H1 (cell line): ENCODE results near the gene STX4. TPM values are rescaled to one million over a fixed set of nuclear protein-coding genes. Genes with fewer than 3 reads are reported as not detected.

Source experiments
- CTCF ChIA-PET: fragments of 300-600 bp; sonication (Branson Sonifier 250); formaldehyde crosslinking; loops from one replicate; lab custom pipeline; 2021; ENCODE audit not compliant: partially characterized antibody; lab: Charles Lee
- POLR2A ChIA-PET: fragments of 300-600 bp; sonication (Branson Sonifier 250); formaldehyde crosslinking; loops from one replicate; lab custom pipeline; 2021; ENCODE audit warnings: inconsistent platforms; ENCODE audit not compliant: partially characterized antibody; lab: Charles Lee
- DNase-seq, 2 experiments: peaks; one replicate each; pipeline versions ENCODE4 v3.0.0 to v3.0.0-alpha.2; 2010 to 2022; ENCODE audit warnings: low spot score in 2 of 2, low read depth in 1 of 2, mixed read lengths in 1 of 2
- FAIRE-seq: peaks from 2 replicates; lab custom pipeline; 2011; peaks lifted over from hg19 to GRCh38; lab: Jason Lieb, UNC
- H2AFZ ChIP-seq: 2 replicates; pipeline ENCODE4 v1.8.1; 2012; ENCODE audit warnings: low read length, inconsistent platforms
- H2AK5ac ChIP-seq: 2 replicates; pipeline ENCODE4 v1.6.1; 2013; ENCODE audit warnings: low read depth, low read length
- H2BK120ac ChIP-seq: replicated peaks from 2 replicates; pipeline ENCODE3; 2013; ENCODE audit warnings: low read depth, low read length, inconsistent platforms
- H2BK12ac ChIP-seq: 2 replicates; pipeline ENCODE4 v1.6.1; 2013; ENCODE audit warnings: low read depth, low read length
- H2BK15ac ChIP-seq: 2 replicates; pipeline ENCODE4 v1.6.1; 2013; ENCODE audit warnings: low read length
- H2BK20ac ChIP-seq: 2 replicates; pipeline ENCODE4 v1.6.1; 2013; ENCODE audit warnings: low read length
- H2BK5ac ChIP-seq: 2 replicates; pipeline ENCODE4 v1.6.1; 2013; ENCODE audit warnings: low read depth, low read length
- H3K14ac ChIP-seq: 2 replicates; pipeline ENCODE4 v1.6.1; 2013; ENCODE audit warnings: inconsistent platforms; ENCODE audit not compliant: insufficient read length
- H3K18ac ChIP-seq: 2 replicates; pipeline ENCODE4 v1.6.1; 2013; ENCODE audit warnings: low read length; ENCODE audit errors: extremely low read depth
- H3K23ac ChIP-seq: 2 replicates; pipeline ENCODE4 v1.6.1; 2013; ENCODE audit warnings: inconsistent platforms; ENCODE audit not compliant: insufficient read length
- H3K23me2 ChIP-seq: 2 replicates; pipeline ENCODE4 v1.6.1; 2013; ENCODE audit warnings: low read depth, low read length
- H3K27ac ChIP-seq: 2 replicates; pipeline ENCODE4 v1.6.1; 2011; ENCODE audit warnings: low read depth, low read length, inconsistent platforms
- H3K27me3 ChIP-seq, 4 experiments: replicated peaks in 1 of 4; 1 replicate in 1 of 4; 2 replicates in 3 of 4; pipeline versions ENCODE4 v1.6.1 to v1.8.1; 2011 to 2013; ENCODE audit warnings: low read length in 3 of 4, mild to moderate bottlenecking in 3 of 4, inconsistent platforms in 2 of 4, mixed read lengths in 2 of 4, moderate library complexity in 1 of 4; ENCODE audit not compliant: control insufficient read depth in 3 of 4, insufficient read depth in 3 of 4; ENCODE audit errors: extremely low read depth in 1 of 4
- H3K36me3 ChIP-seq, 4 experiments: 2 replicates each; pipeline versions ENCODE4 v1.6.1 to v1.8.1; 2011 to 2013; ENCODE audit warnings: mild to moderate bottlenecking in 4 of 4, low read length in 3 of 4, moderate library complexity in 2 of 4, control low read depth in 1 of 4, inconsistent platforms in 1 of 4; ENCODE audit not compliant: insufficient read depth in 4 of 4, control insufficient read depth in 2 of 4
- H3K4ac ChIP-seq: replicated peaks from 2 replicates; pipeline ENCODE3; 2013; ENCODE audit warnings: low read length, low read depth, mixed read lengths, inconsistent platforms; ENCODE audit not compliant: insufficient read length
- H3K4me1 ChIP-seq, 4 experiments: replicated peaks in 1 of 4; 1 replicate in 1 of 4; 2 replicates in 3 of 4; pipeline versions ENCODE4 v1.6.1 to v1.8.1; 2011 to 2013; ENCODE audit warnings: low read length in 3 of 4, inconsistent platforms in 2 of 4, mixed read lengths in 1 of 4; ENCODE audit not compliant: insufficient read depth in 4 of 4, control insufficient read depth in 3 of 4
- H3K4me2 ChIP-seq, 2 experiments: 2 replicates each; pipeline versions ENCODE4 v1.6.1 to v1.8.1; 2011 to 2013; ENCODE audit warnings: low read depth in 2 of 2, low read length in 2 of 2, control low read depth in 1 of 2, inconsistent platforms in 1 of 2, mild to moderate bottlenecking in 1 of 2; ENCODE audit not compliant: insufficient read depth in 1 of 2
- H3K4me3 ChIP-seq, 4 experiments: fragments of 200-600, 300-600 bp in 1 of 4; sonication (generic), shearing (Covaris generic), sonication (Bioruptor Twin) in 1 of 4; 2 replicates each; pipeline versions ENCODE4 v1.5.1 to v1.8.1; 2011 to 2016; ENCODE audit warnings: low read length in 4 of 4, low read depth in 3 of 4, control low read depth in 2 of 4, inconsistent platforms in 2 of 4, mild to moderate bottlenecking in 2 of 4, mixed read lengths in 1 of 4, moderate library complexity in 1 of 4; ENCODE audit not compliant: insufficient read depth in 2 of 4; ENCODE audit errors: extremely low read depth in 1 of 4
- H3K56ac ChIP-seq: replicated peaks from 2 replicates; pipeline ENCODE3; 2013; ENCODE audit warnings: low read depth, mild to moderate bottlenecking, mixed read lengths, low read length, inconsistent platforms; ENCODE audit not compliant: insufficient read length
- H3K79me1 ChIP-seq: 2 replicates; pipeline ENCODE4 v1.6.1; 2013; ENCODE audit warnings: low read depth, low read length, control low read depth
- H3K79me2 ChIP-seq, 2 experiments: 2 replicates each; pipeline versions ENCODE4 v1.6.1 to v1.8.1; 2012 to 2013; ENCODE audit warnings: low read length in 2 of 2, mild to moderate bottlenecking in 2 of 2, inconsistent platforms in 1 of 2; ENCODE audit not compliant: insufficient read depth in 2 of 2, control insufficient read depth in 1 of 2
- H3K9ac ChIP-seq, 4 experiments: replicated peaks in 1 of 4; 1 replicate in 1 of 4; 2 replicates in 3 of 4; pipeline versions ENCODE4 v1.6.1 to v1.8.1; 2011 to 2013; ENCODE audit warnings: low read depth in 3 of 4, low read length in 3 of 4, control low read depth in 2 of 4, mild to moderate bottlenecking in 2 of 4, moderate library complexity in 2 of 4, inconsistent platforms in 1 of 4; ENCODE audit errors: extremely low read depth in 1 of 4
- H3K9me3 ChIP-seq, 2 experiments: 2 replicates each; pipeline versions ENCODE4 v1.6.1 to v1.8.1; 2012 to 2013; ENCODE audit warnings: mild to moderate bottlenecking in 2 of 2, moderate library complexity in 2 of 2, control low read depth in 1 of 2, inconsistent platforms in 1 of 2, low read depth in 1 of 2, low read length in 1 of 2, mixed read lengths in 1 of 2; ENCODE audit not compliant: insufficient read depth in 2 of 2
- H4K20me1 ChIP-seq, 2 experiments: replicated peaks in 1 of 2; 2 replicates each; pipeline versions ENCODE3 to v1.8.1; 2011 to 2013; ENCODE audit warnings: inconsistent platforms in 2 of 2, low read length in 2 of 2, mild to moderate bottlenecking in 1 of 2; ENCODE audit not compliant: insufficient read depth in 2 of 2, control insufficient read depth in 1 of 2
- H4K5ac ChIP-seq: 2 replicates; pipeline ENCODE4 v1.6.1; 2013; ENCODE audit warnings: low read length, low read depth, mixed read lengths, inconsistent platforms; ENCODE audit not compliant: insufficient read length
- H4K8ac ChIP-seq: 2 replicates; pipeline ENCODE4 v1.8.0; 2013; ENCODE audit warnings: mild to moderate bottlenecking, moderate library complexity, low read length, inconsistent platforms; ENCODE audit not compliant: insufficient read depth; ENCODE audit errors: extremely low read depth
- H4K91ac ChIP-seq: replicated peaks from 2 replicates; pipeline ENCODE3; 2013; ENCODE audit warnings: low read length, mixed read lengths, inconsistent platforms; ENCODE audit not compliant: insufficient read length
- BACH1 ChIP-seq: IDR thresholded peaks from 2 replicates; pipeline ENCODE4 v1.6.1; 2012; ENCODE audit warnings: low read length, improper control_type of control experiment
- CHD2 ChIP-seq: IDR thresholded peaks from 2 replicates; pipeline ENCODE4 v1.6.1; 2012; ENCODE audit warnings: low read length, improper control_type of control experiment
- CTCF ChIP-seq, 3 experiments: IDR thresholded peaks; 1 replicate in 2 of 3; 2 replicates in 1 of 3; pipeline versions ENCODE4 v1.5.1 to v1.6.1; 2011; ENCODE audit warnings: low read length in 3 of 3, mild to moderate bottlenecking in 3 of 3, inconsistent platforms in 2 of 3, low read depth in 1 of 3, moderate library complexity in 1 of 3; ENCODE audit not compliant: insufficient read depth in 1 of 3; ENCODE audit errors: control extremely low read depth in 1 of 3
- JUND ChIP-seq: IDR thresholded peaks from 2 replicates; pipeline ENCODE4 v1.6.1; 2011; ENCODE audit warnings: mild to moderate bottlenecking, improper control_type of control experiment, low read length
- RBBP5 ChIP-seq: IDR thresholded peaks from 2 replicates; pipeline ENCODE4 v1.7.1; 2012; ENCODE audit warnings: low read depth, mild to moderate bottlenecking, inconsistent platforms, low read length, moderate library complexity, borderline replicate concordance
- RNF2 ChIP-seq: fragments of 200-900, 300-1000 bp; sonication (generic); IDR thresholded peaks from 2 replicates; pipeline ENCODE4 v1.7.1; 2016; ENCODE audit warnings: borderline replicate concordance, low read depth, mild to moderate bottlenecking, antibody characterized with exemption, low read length; ENCODE audit not compliant: poor library complexity, severe bottlenecking; ENCODE audit errors: missing control alignments
- SIRT6 ChIP-seq: IDR thresholded peaks from one replicate; pipeline ENCODE4 v1.7.1; 2012; ENCODE audit warnings: low read length, inconsistent platforms
- SP1 ChIP-seq: IDR thresholded peaks from 2 replicates; pipeline ENCODE4 v1.6.1; 2011; ENCODE audit warnings: low read depth, low read length
- TAF1 ChIP-seq: IDR thresholded peaks from 2 replicates; pipeline ENCODE4 v1.6.1; 2011; ENCODE audit warnings: mild to moderate bottlenecking, low read depth, low read length
- TEAD4 ChIP-seq: IDR thresholded peaks from 2 replicates; pipeline ENCODE4 v1.6.1; 2012; ENCODE audit warnings: low read depth, low read length, inconsistent platforms, mixed read lengths
- YY1 ChIP-seq: IDR thresholded peaks from 2 replicates; pipeline ENCODE4 v1.6.1; 2011; ENCODE audit warnings: low read depth, mild to moderate bottlenecking, low read length
- ZNF274 ChIP-seq: IDR thresholded peaks from 2 replicates; pipeline ENCODE4 v1.7.0; 2012; ENCODE audit warnings: low read length, borderline replicate concordance; ENCODE audit errors: extremely low read depth
- WGBS, 2 experiments: shearing (Covaris generic) in 1 of 2; methylation state at CpG; one replicate each; pipeline versions ENCODE4 v1.1.6 to v1.1.7; 2013 to 2015; ENCODE audit warnings: low lambda C conversion rate in 2 of 2, mixed read lengths in 2 of 2, inconsistent platforms in 1 of 2, low coverage in 1 of 2, missing lambda C conversion rate in 1 of 2; ENCODE audit not compliant: insufficient replicate concordance in 2 of 2, insufficient coverage in 1 of 2, insufficient read length in 1 of 2; ENCODE audit errors: extremely low coverage in 1 of 2, missing lambda C conversion rate in 1 of 2; 5-methylcytosine and 5-hydroxymethylcytosine counted together
- polyA plus RNA-seq, 7 experiments: library from polyadenylated mRNA; depleted of rRNA in 3 of 7; stranded (reverse) in 5 of 7; unstranded in 2 of 7; fragments of >200 nt in 5 of 7; fragments of 200-250 nt in 2 of 7; gene quantifications; 1 replicate in 5 of 7; 2 replicates in 1 of 7; 4 replicates in 1 of 7; pipeline versions ENCODE4 v1.2.1 to v1.2.3, GENCODE V29; 2011 to 2013; ENCODE audit warnings: missing spikeins in 2 of 7, mixed read lengths in 2 of 7
- total RNA-seq: library from RNA; stranded (reverse); fragmentation: NEBNext Ultra II Directional; extraction: Animal tissue kit (Norgen Biotek cat#: 25700); gene quantifications from 2 replicates; pipeline ENCODE4 v1.2.1, GENCODE V29; 2021

The STX4 gene
- total and polyA plus RNA-seq, 2 of the 8 experiments (the other 6 are each of a cell fraction or from before 2014, with no cell fraction given) = 25.8 to 32.3 TPM

- H2AFZ ChIP-seq = no peak overlapping the region
- H3K9me3 ChIP-seq = no peaks in the 10 kb centered on the region
- H2BK5ac ChIP-seq = no peak overlapping the region
- no peak overlapping the region for H3K4ac ChIP-seq
- H3K56ac ChIP-seq = no peak overlapping the region
- no peak overlapping the region for H2BK120ac ChIP-seq
- no peaks in the 10 kb centered on the region for H3K23me2 ChIP-seq
- H4K5ac ChIP-seq = no peak overlapping the region
- H3K79me1 ChIP-seq = peaks cover 7% of the 10 kb centered on the region
- no peak overlapping the region for H2AK5ac ChIP-seq
- H2BK15ac ChIP-seq = no peak overlapping the region
- no peak for FAIRE-seq
- no peak overlapping the region for H3K4me3 ChIP-seq
- H4K8ac ChIP-seq = no peak overlapping the region
- H3K14ac ChIP-seq = no peak overlapping the region
- peaks cover 13 to 21% of the 10 kb centered on the region in 2 experiments for H4K20me1 ChIP-seq
- CTCF ChIA-PET = interaction anchor here (0.9 to 1.4 kb wide), 2 partner anchors 11 to 133 kb away, joined by 3 to 6 read pairs; no protein-coding TSS in a partner anchor
- no peak overlapping the region for H4K91ac ChIP-seq
- no peak overlapping the region for H2BK20ac ChIP-seq
- no peak overlapping the region for H3K4me2 ChIP-seq
- WGBS, 2 experiments = 86% methylated on average over 5 of the region's 6 CpGs; no CpG with 5 or more reads in 1 of the 2 experiments
- H2BK12ac ChIP-seq = no peak overlapping the region
- POLR2A ChIA-PET = interaction anchor here (1.9 to 4.7 kb wide), 2 partner anchors 9 to 13 kb away, joined by 6 to 34 read pairs; partner anchors contain the start of genes ZNF646 and ZNF668
- peaks cover 0 to 18% (median 7%) of the 10 kb centered on the region in 4 experiments; a peak in 5 of 8 replicates for H3K36me3 ChIP-seq
- no peak overlapping the region for H3K9ac ChIP-seq
- H3K23ac ChIP-seq = no peak overlapping the region
- no peak overlapping the region for H3K18ac ChIP-seq
- no peak for DNase-seq
- no peaks in the 10 kb centered on the region; a peak in 1 of 4 replicates for H3K79me2 ChIP-seq
- no peaks in the 10 kb centered on the region for H3K27me3 ChIP-seq
- no peaks in the 10 kb centered on the region for H3K4me1 ChIP-seq
- H3K27ac ChIP-seq = no peak overlapping the region
- TF ChIP-seq SP1 (no peak), YY1 (no peak), CHD2 (no peak), JUND (no peak), BACH1 (no peak), TAF1 (no peak), CTCF (IDR thresholded peaks at IDR 0.05; ENCODE audit: control extremely low read depth in 1 of 3, insufficient read depth in 1 of 3, low read depth in 1 of 3, low read length in 3 of 3) (no peak), RBBP5 (no peak), RNF2 (no peak), SIRT6 (no peak), TEAD4 (no peak), ZNF274 (no peak)
These were observed 53.2 kb downstream of the STX4 start for GRCh38 chr16:31086629-31086906.
